NT2/D1 (cell line): Measurements from ENCODE around the gene HCN4.

ENCODE experiments used
- SUZ12 ChIP-seq: IDR thresholded peaks from 2 replicates; pipeline ENCODE4 v1.6.1; 2011; ENCODE audit not compliant: insufficient read length, insufficient read depth; ENCODE audit errors: extremely low read depth
- YY1 ChIP-seq: IDR thresholded peaks from 2 replicates; pipeline ENCODE4 v1.6.1; 2011; ENCODE audit not compliant: insufficient read length, insufficient read depth
- ZNF274 ChIP-seq: IDR thresholded peaks from 2 replicates; pipeline ENCODE4 v1.6.1; 2011; ENCODE audit warnings: mild to moderate bottlenecking, low read depth, low read length

GRCh38 chr15:73341886-73342600 is 26.7 kb downstream of the HCN4 start:
- TF ChIP-seq YY1 (no peak), ZNF274 (no peak), SUZ12 (no peak)
